Neural cell (in vitro differentiated cells): ENCODE results near the gene CROT. TPM values are rescaled to one million over a fixed set of nuclear protein-coding genes. Genes with fewer than 3 reads are reported as not detected.

Experiments used
- H2AFZ ChIP-seq: fragments of 200-600, 300-800 bp; sonication (generic), shearing (Covaris generic); 2 replicates; pipeline ENCODE4 v1.6.0; 2014; ENCODE audit warnings: low read depth, mild to moderate bottlenecking, antibody characterized with exemption, low read length, moderate library complexity
- H3F3A ChIP-seq: fragments of 200-600 bp; shearing (Covaris generic); 2 replicates; pipeline ENCODE4 v1.6.1; 2016; ENCODE audit warnings: mild to moderate bottlenecking, moderate library complexity, mixed read lengths, antibody characterized with exemption, low read length; ENCODE audit not compliant: insufficient read depth, poor library complexity, severe bottlenecking
- H3K27ac ChIP-seq: fragments of 200-600, 300-800 bp; sonication (generic), shearing (Covaris generic); 2 replicates; pipeline ENCODE4 v1.5.1; 2014; ENCODE audit warnings: mild to moderate bottlenecking, low read length, moderate library complexity
- H3K27me3 ChIP-seq: fragments of 300-800, 200-600 bp; sonication (generic), shearing (Covaris generic); 2 replicates; pipeline ENCODE4 v1.6.0; 2014; ENCODE audit warnings: mild to moderate bottlenecking, low read depth, low read length, moderate library complexity; ENCODE audit not compliant: insufficient read depth
- H3K36me3 ChIP-seq: fragments of 300-800, 200-600 bp; sonication (generic), shearing (Covaris generic); 2 replicates; pipeline ENCODE4 v1.5.1; 2014; ENCODE audit warnings: mild to moderate bottlenecking, antibody characterized with exemption, low read length, moderate library complexity; ENCODE audit not compliant: insufficient read depth
- H3K4me2 ChIP-seq: fragments of 300-800, 200-600 bp; sonication (generic), shearing (Covaris generic); 2 replicates; pipeline ENCODE4 v1.6.0; 2014; ENCODE audit warnings: mild to moderate bottlenecking, low read length
- H3K4me3 ChIP-seq: fragments of 300-800, 200-600 bp; sonication (generic), shearing (Covaris generic); 2 replicates; pipeline ENCODE4 v1.5.1; 2014; ENCODE audit warnings: mild to moderate bottlenecking, low read length, moderate library complexity
- H3K79me2 ChIP-seq: fragments of 200-600 bp; shearing (Covaris generic); replicated peaks from 2 replicates; pipeline ENCODE4 v1.6.0; 2014; ENCODE audit warnings: mild to moderate bottlenecking, low read length, moderate library complexity; ENCODE audit not compliant: insufficient read depth
- H3K9ac ChIP-seq: fragments of 300-800, 200-600 bp; sonication (generic), shearing (Covaris generic); 2 replicates; pipeline ENCODE4 v1.6.1; 2016; ENCODE audit warnings: mild to moderate bottlenecking, low read length, mixed read lengths
- H3K9me2 ChIP-seq: fragments of 200-600 bp; shearing (Covaris generic); 2 replicates; pipeline ENCODE4 v1.6.1; 2016; ENCODE audit warnings: mild to moderate bottlenecking, low read length, mixed read lengths; ENCODE audit not compliant: insufficient read depth
- H3K9me3 ChIP-seq: fragments of 200-600, 300-800 bp; sonication (generic), shearing (Covaris generic); 2 replicates; pipeline ENCODE4 v1.6.1; 2016; ENCODE audit warnings: mild to moderate bottlenecking, mixed run types, low read length, moderate library complexity, mixed read lengths
- H4K20me1 ChIP-seq: fragments of 200-600 bp; shearing (Covaris generic); 2 replicates; pipeline ENCODE4 v1.6.1; 2016; ENCODE audit warnings: mild to moderate bottlenecking, mixed run types; ENCODE audit not compliant: insufficient read depth
- CTCF ChIP-seq: fragments of 450-650 bp; IDR thresholded peaks from 2 replicates; pipeline ENCODE4 v1.5.1; 2014; ENCODE audit warnings: antibody characterized with exemption, mild to moderate bottlenecking, moderate library complexity; ENCODE audit not compliant: poor library complexity, severe bottlenecking
- EP300 ChIP-seq: fragments of 450-650 bp; conservative IDR thresholded peaks from 2 replicates; pipeline ENCODE4 v1.6.1; 2014; ENCODE audit warnings: antibody characterized with exemption, mild to moderate bottlenecking, moderate library complexity; ENCODE audit not compliant: poor library complexity, severe bottlenecking
- EZH2 ChIP-seq: fragments of 200-600, 300-800 bp; shearing (Covaris generic), sonication (generic); IDR thresholded peaks from 2 replicates; pipeline ENCODE4 v1.6.1; 2014; ENCODE audit warnings: antibody characterized with exemption, low read length, borderline replicate concordance, mild to moderate bottlenecking; ENCODE audit not compliant: insufficient read depth, poor library complexity, severe bottlenecking
- MXI1 ChIP-seq: fragments of 450-650 bp; conservative IDR thresholded peaks from 2 replicates; pipeline ENCODE4 v1.6.1; 2014; ENCODE audit warnings: antibody characterized with exemption, mild to moderate bottlenecking; ENCODE audit not compliant: poor library complexity, severe bottlenecking
- POLR2AphosphoS5 ChIP-seq: IDR thresholded peaks from 2 replicates; pipeline ENCODE4 v1.6.1; 2012
- RAD21 ChIP-seq: fragments of 450-650 bp; conservative IDR thresholded peaks from 2 replicates; pipeline ENCODE4 v1.6.1; 2014; ENCODE audit warnings: antibody characterized with exemption, mild to moderate bottlenecking, moderate library complexity
- SMC3 ChIP-seq: fragments of 450-650 bp; conservative IDR thresholded peaks from 2 replicates; pipeline ENCODE4 v1.6.1; 2014; ENCODE audit warnings: antibody characterized with exemption, mild to moderate bottlenecking, moderate library complexity; ENCODE audit not compliant: poor library complexity
- TAF1 ChIP-seq: IDR thresholded peaks from 2 replicates; pipeline ENCODE4 v1.6.1; 2012; ENCODE audit warnings: low read depth
- polyA plus RNA-seq: library from polyadenylated mRNA; depleted of rRNA; stranded (reverse); fragments of >200 nt; gene quantifications from 2 replicates; pipeline ENCODE4 v1.2.3, GENCODE V29; 2014
- TF ChIP-seq, protein P1 (sequence below): IDR thresholded peaks from 2 replicates; pipeline ENCODE4 v1.6.1; 2012; ENCODE audit warnings: borderline replicate concordance

CROT gene
- polyA plus RNA-seq, 1 donor from 2014 or later, result 20.6 TPM

GRCh38 chr7:87364246-87364645 lies 18.8 kb downstream of the CROT start:
- H3K9me2 ChIP-seq, result no peaks in the 10 kb centered on the region
- H3K9me3 ChIP-seq, result no peaks in the 10 kb centered on the region
- no peak overlapping the region for H3K4me3 ChIP-seq
- H3K4me2 ChIP-seq, result no peak overlapping the region
- no peak overlapping the region for H2AFZ ChIP-seq
- no peaks in the 10 kb centered on the region for H3F3A ChIP-seq
- no peaks in the 10 kb centered on the region for H3K27me3 ChIP-seq
- H4K20me1 ChIP-seq, result no peaks in the 10 kb centered on the region
- H3K36me3 ChIP-seq, result no peaks in the 10 kb centered on the region
- TF ChIP-seq EP300, result no peak
- no peak for TF ChIP-seq MXI1
- TF ChIP-seq EZH2, result no peak
- no peak for TF ChIP-seq TAF1
- TF ChIP-seq POLR2AphosphoS5, result no peak
- TF ChIP-seq, protein P1, sequence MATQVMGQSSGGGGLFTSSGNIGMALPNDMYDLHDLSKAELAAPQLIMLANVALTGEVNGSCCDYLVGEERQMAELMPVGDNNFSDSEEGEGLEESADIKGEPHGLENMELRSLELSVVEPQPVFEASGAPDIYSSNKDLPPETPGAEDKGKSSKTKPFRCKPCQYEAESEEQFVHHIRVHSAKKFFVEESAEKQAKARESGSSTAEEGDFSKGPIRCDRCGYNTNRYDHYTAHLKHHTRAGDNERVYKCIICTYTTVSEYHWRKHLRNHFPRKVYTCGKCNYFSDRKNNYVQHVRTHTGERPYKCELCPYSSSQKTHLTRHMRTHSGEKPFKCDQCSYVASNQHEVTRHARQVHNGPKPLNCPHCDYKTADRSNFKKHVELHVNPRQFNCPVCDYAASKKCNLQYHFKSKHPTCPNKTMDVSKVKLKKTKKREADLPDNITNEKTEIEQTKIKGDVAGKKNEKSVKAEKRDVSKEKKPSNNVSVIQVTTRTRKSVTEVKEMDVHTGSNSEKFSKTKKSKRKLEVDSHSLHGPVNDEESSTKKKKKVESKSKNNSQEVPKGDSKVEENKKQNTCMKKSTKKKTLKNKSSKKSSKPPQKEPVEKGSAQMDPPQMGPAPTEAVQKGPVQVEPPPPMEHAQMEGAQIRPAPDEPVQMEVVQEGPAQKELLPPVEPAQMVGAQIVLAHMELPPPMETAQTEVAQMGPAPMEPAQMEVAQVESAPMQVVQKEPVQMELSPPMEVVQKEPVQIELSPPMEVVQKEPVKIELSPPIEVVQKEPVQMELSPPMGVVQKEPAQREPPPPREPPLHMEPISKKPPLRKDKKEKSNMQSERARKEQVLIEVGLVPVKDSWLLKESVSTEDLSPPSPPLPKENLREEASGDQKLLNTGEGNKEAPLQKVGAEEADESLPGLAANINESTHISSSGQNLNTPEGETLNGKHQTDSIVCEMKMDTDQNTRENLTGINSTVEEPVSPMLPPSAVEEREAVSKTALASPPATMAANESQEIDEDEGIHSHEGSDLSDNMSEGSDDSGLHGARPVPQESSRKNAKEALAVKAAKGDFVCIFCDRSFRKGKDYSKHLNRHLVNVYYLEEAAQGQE, result no peak
- no peak for TF ChIP-seq RAD21
- TF ChIP-seq CTCF, result no peak
- TF ChIP-seq SMC3, result no peak
- H3K27ac ChIP-seq, result no peak overlapping the region
- no peak overlapping the region for H3K9ac ChIP-seq
- H3K79me2 ChIP-seq, result no peaks in the 10 kb centered on the region

DNA sequence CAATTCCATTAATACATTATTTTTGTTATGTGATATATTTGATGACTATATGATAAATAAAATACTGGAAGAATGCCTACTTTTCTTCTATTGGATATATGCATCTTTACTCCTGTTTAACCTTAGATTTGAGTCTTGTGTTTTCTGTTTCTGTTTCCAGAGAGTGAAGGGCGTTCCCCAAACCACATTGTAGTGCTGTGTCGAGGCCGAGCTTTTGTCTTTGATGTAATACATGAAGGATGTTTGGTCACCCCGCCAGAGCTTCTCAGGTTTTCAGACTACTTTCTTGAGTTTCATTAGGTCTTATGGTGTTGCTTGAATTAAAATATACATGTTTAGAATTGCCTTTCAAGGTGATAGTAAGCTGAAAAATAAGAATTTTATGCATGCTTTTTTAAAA lies 23.8 kb downstream of the CROT start:
- H3K9me2 ChIP-seq, result no peaks in the 10 kb centered on the region
- no peak overlapping the region for H3K4me2 ChIP-seq
- TF ChIP-seq SMC3 (no peak), MXI1 (no peak), POLR2AphosphoS5 (no peak), RAD21 (no peak), CTCF (no peak), TAF1 (no peak), EZH2 (no peak), EP300 (no peak)
- TF ChIP-seq, protein P1, result no peak
- no peak overlapping the region for H3K9ac ChIP-seq
- H3K4me3 ChIP-seq, result no peak overlapping the region
- H3K27me3 ChIP-seq, result no peaks in the 10 kb centered on the region
- no peaks in the 10 kb centered on the region for H3K79me2 ChIP-seq
- H3K36me3 ChIP-seq, result no peaks in the 10 kb centered on the region
- no peaks in the 10 kb centered on the region for H3F3A ChIP-seq
- H4K20me1 ChIP-seq, result no peaks in the 10 kb centered on the region
- no peak overlapping the region for H3K27ac ChIP-seq
- H2AFZ ChIP-seq, result no peak overlapping the region
- H3K9me3 ChIP-seq, result no peaks in the 10 kb centered on the region
